ENCODE data around the gene GRK3. TPM values are rescaled to one million over a fixed set of nuclear protein-coding genes. Genes with fewer than 3 reads are reported as not detected.

GRK3 gene
- total and polyA plus RNA-seq, 2 of the 4 experiments (the other 2 are of a cell fraction): 0.58 to 1.6 TPM

GRCh38 chr22:25714739-25715138 lies 150.3 kb downstream of the GRK3 start:
- H3K27me3 ChIP-seq (ENCODE audit: control insufficient read depth, insufficient read depth, low read length): no peaks in the 10 kb centered on the region
- H3K27ac ChIP-seq (ENCODE audit: insufficient read depth, low read length): no peak overlapping the region
- H2BK15ac ChIP-seq (ENCODE audit: low read depth, low read length): no peak overlapping the region
- H2AFZ ChIP-seq (replicated peaks; ENCODE audit: low read length, poor library complexity): no peak overlapping the region
- no peak overlapping the region for H3K23ac ChIP-seq (ENCODE audit: low read depth, low read length)
- no peak overlapping the region for H4K91ac ChIP-seq (ENCODE audit: insufficient read depth, low read depth, low read length)
- H2BK20ac ChIP-seq (ENCODE audit: low read depth, low read length): no peak overlapping the region
- dilution Hi-C loops (cut with HindIII; ENCODE audit: low sequenced_read_pairs, unreplicated experiment): no loop called here
- no peaks in the 10 kb centered on the region for H4K20me1 ChIP-seq (ENCODE audit: insufficient read depth, low read length)
- H3K56ac ChIP-seq (ENCODE audit: extremely low read depth, insufficient read depth, low read length): no peak overlapping the region
- CTCF ChIA-PET: no interaction called here
- WGBS, 2 experiments (ENCODE audit: extremely low coverage in 2 of 2, insufficient read length in 1 of 2): no CpG with 5 or more reads among the region's 6 CpGs
- no peak overlapping the region for H2BK120ac ChIP-seq (ENCODE audit: low read depth, low read length)
- H3K9me3 ChIP-seq (ENCODE audit: control insufficient read depth, insufficient read depth, low read length): no peaks in the 10 kb centered on the region
- no peak for TF ChIP-seq ELK1 (IDR thresholded peaks at IDR 0.05; ENCODE audit: borderline replicate concordance, low read depth, low read length)
- TF ChIP-seq BHLHE40 (IDR thresholded peaks at IDR 0.05; ENCODE audit: low read depth, low read length): no peak
- TF ChIP-seq POLR2A (IDR thresholded peaks at IDR 0.05; ENCODE audit: low read depth, low read length): no peak
- TF ChIP-seq SMC3 (IDR thresholded peaks at IDR 0.05; ENCODE audit: low read depth, low read length): no peak
- no peak for TF ChIP-seq CTCF (conservative IDR thresholded peaks at IDR 0.05; ENCODE audit: low read depth, low read length)
- no peak for TF ChIP-seq CEBPB (IDR thresholded peaks at IDR 0.05; ENCODE audit: low read depth, low read length)
- no peak for TF ChIP-seq USF2 (IDR thresholded peaks at IDR 0.05; ENCODE audit: low read depth, low read length)
- no peak for TF ChIP-seq MAZ (IDR thresholded peaks at IDR 0.05; ENCODE audit: borderline replicate concordance, low read depth, low read length)
- no peak for TF ChIP-seq NFE2L2 (IDR thresholded peaks at IDR 0.05; ENCODE audit: low read depth, low read length)
- TF ChIP-seq CHD1 (IDR thresholded peaks at IDR 0.05; ENCODE audit: low read depth, low read length): no peak
- TF ChIP-seq RFX5 (IDR thresholded peaks at IDR 0.05; ENCODE audit: low read depth, low read length): no peak
- TF ChIP-seq FOS (IDR thresholded peaks at IDR 0.05; ENCODE audit: low read depth, low read length): no peak
- no peak for TF ChIP-seq MXI1 (IDR thresholded peaks at IDR 0.05; ENCODE audit: borderline replicate concordance, low read depth, low read length)
- TF ChIP-seq MAFK (IDR thresholded peaks at IDR 0.05; ENCODE audit: low read depth, low read length): no peak
- TF ChIP-seq RCOR1 (IDR thresholded peaks at IDR 0.05; ENCODE audit: insufficient replicate concordance, low read length): no peak
- TF ChIP-seq RAD21 (IDR thresholded peaks at IDR 0.05; ENCODE audit: low read length): no peak
- DNase-seq: no peak
- in situ Hi-C loops (cut with MboI; ENCODE audit: low sequenced_read_pairs): no loop called here
- H3K4me2 ChIP-seq (ENCODE audit: low read depth, low read length): no peak overlapping the region
- H3K14ac ChIP-seq (replicated peaks; ENCODE audit: low read depth, low read length): no peak overlapping the region
- intact Hi-C loops (cut with micrococcal nuclease): no loop called here
- H2BK5ac ChIP-seq (ENCODE audit: low read depth, low read length, poor library complexity, severe bottlenecking): no peak overlapping the region
- BruUV-seq (replicated peaks): no TSS peak
- H4K8ac ChIP-seq (ENCODE audit: low read depth in 2 of 2, low read length in 2 of 2): no peak overlapping the region
- H3K4ac ChIP-seq (ENCODE audit: low read depth, low read length): no peak overlapping the region
- no peak overlapping the region for H2AK9ac ChIP-seq (replicated peaks; ENCODE audit: low read depth, low read length, poor library complexity)
- no peak overlapping the region for H2AK5ac ChIP-seq (ENCODE audit: low read depth, low read length)
- H3K9ac ChIP-seq (ENCODE audit: low read depth, low read length): no peak overlapping the region
- no peaks in the 10 kb centered on the region for H3K36me3 ChIP-seq (ENCODE audit: control insufficient read depth, insufficient read depth, low read length)
- ATAC-seq (ENCODE audit: low read depth): no peak
- no peaks in the 10 kb centered on the region for H3K4me1 ChIP-seq (ENCODE audit: control insufficient read depth, insufficient read depth, low read length)
- no peak overlapping the region for H3K18ac ChIP-seq (ENCODE audit: low read depth, low read length)
- POLR2A ChIA-PET (ENCODE audit: unreplicated experiment): no interaction called here
- H3K4me3 ChIP-seq (ENCODE audit: insufficient read depth, low read depth, low read length): no peak overlapping the region
- no peaks in the 10 kb centered on the region for H3K79me1 ChIP-seq (ENCODE audit: low read depth in 1 of 2, low read length in 2 of 2)
- no peak overlapping the region for H4K5ac ChIP-seq (ENCODE audit: low read depth, low read length)
- H3K9me1 ChIP-seq (ENCODE audit: insufficient read depth, low read length): no peaks in the 10 kb centered on the region

All from IMR-90 (cell line).